Uterus (tissue), 2 donors: Measurements from ENCODE around the gene CMC2.

Experiments
- CTCF ChIP-seq, 4 experiments: fragments of 200-600 bp in 2 of 4; fragments of 450-650 bp in 2 of 4; sonication (generic) in 2 of 4; IDR thresholded peaks; one replicate each; pipeline ENCODE4 v1.5.1; 2016 to 2019; ENCODE audit warnings: antibody characterized with exemption in 4 of 4, mild to moderate bottlenecking in 2 of 4, moderate library complexity in 1 of 4
- POLR2A ChIP-seq, 2 donors: fragments of 450-650 bp; IDR thresholded peaks; one replicate each; pipeline ENCODE4 v1.6.1; 2016; ENCODE audit warnings: antibody characterized with exemption in 2 of 2, mild to moderate bottlenecking in 1 of 2, moderate library complexity in 1 of 2

- no peak for TF ChIP-seq CTCF (IDR thresholded peaks at IDR 0.05)
- TF ChIP-seq POLR2A (IDR thresholded peaks at IDR 0.05) = no peak
Measured at GRCh38 chr16:80982646-80983045, 24.0 kb downstream of the CMC2 start.
